WERI-Rb-1 (cell line): ENCODE results near the gene MICAL3.

Experiments used
- DNase-seq: peaks from one replicate; pipeline ENCODE4 v3.0.0-alpha.2; 2020
- H3K27ac ChIP-seq: fragments of 250-450 bp; sonication (Bioruptor Pico); 2 replicates; pipeline ENCODE4 v1.5.1; 2020; ENCODE audit warnings: mild to moderate bottlenecking, moderate library complexity
- H3K27me3 ChIP-seq: fragments of 250-450 bp; sonication (Bioruptor Pico); 2 replicates; pipeline ENCODE4 v1.5.1; 2021; ENCODE audit warnings: mild to moderate bottlenecking, low read depth, moderate library complexity; ENCODE audit not compliant: insufficient read depth, severe bottlenecking
- H3K36me3 ChIP-seq: fragments of 250-450 bp; sonication (Bioruptor Pico); 2 replicates; pipeline ENCODE4 v1.5.1; 2020; ENCODE audit warnings: mild to moderate bottlenecking, moderate library complexity
- H3K4me3 ChIP-seq: 2 replicates; pipeline ENCODE4 v1.5.1; 2011; ENCODE audit warnings: low read depth, mild to moderate bottlenecking, control low read depth, low read length
- H3K9me3 ChIP-seq: fragments of 250-450 bp; sonication (Bioruptor Pico); 2 replicates; pipeline ENCODE4 v1.5.1; 2021; ENCODE audit warnings: mild to moderate bottlenecking, moderate library complexity; ENCODE audit not compliant: severe bottlenecking
- CTCF ChIP-seq: IDR thresholded peaks from 2 replicates; pipeline ENCODE4 v1.5.1; 2011; ENCODE audit warnings: low read depth, mild to moderate bottlenecking, control low read depth, inconsistent platforms, low read length

The MICAL3 gene

GRCh38 chr22:17971711-17972110 is 52.6 kb downstream of the MICAL3 start:
- no peaks in the 10 kb centered on the region for H3K27me3 ChIP-seq
- H3K27ac ChIP-seq, result no peak overlapping the region
- H3K4me3 ChIP-seq, result no peak overlapping the region
- H3K36me3 ChIP-seq, result no peaks in the 10 kb centered on the region; the same call in 1 of the 2 replicates
- no peak for DNase-seq
- H3K9me3 ChIP-seq, result no peaks in the 10 kb centered on the region
- TF ChIP-seq CTCF, result no peak

- peak; percentile 79 for DNase-seq
- TF ChIP-seq CTCF, result no peak
- Histone ChIP-seq H3K4me3 (peak overlapping the region; percentile 6), H3K27me3 (no peaks in the 10 kb centered on the region), H3K9me3 (no peaks in the 10 kb centered on the region), H3K27ac (peak overlapping the region; percentile 66), H3K36me3 (no peaks in the 10 kb centered on the region; the same call in 1 of the 2 replicates)
These were observed 54.1 kb downstream of the MICAL3 start for GRCh38 chr22:17970201-17970708.

- Histone ChIP-seq H3K9me3 (no peaks in the 10 kb centered on the region), H3K27me3 (no peaks in the 10 kb centered on the region), H3K4me3 (peak overlapping the region; percentile 6), H3K36me3 (no peaks in the 10 kb centered on the region; the same call in 1 of the 2 replicates), H3K27ac (peak overlapping the region; percentile 66)
- peak; percentile 60 for DNase-seq
- no peak for TF ChIP-seq CTCF
These were observed 54.7 kb downstream of the MICAL3 start for GRCh38 chr22:17969701-17970113.

- no peaks in the 10 kb centered on the region for H3K27me3 ChIP-seq
- no peak for TF ChIP-seq CTCF
- no peaks in the 10 kb centered on the region for H3K9me3 ChIP-seq
- H3K4me3 ChIP-seq, result no peak overlapping the region
- no peaks in the 10 kb centered on the region for H3K36me3 ChIP-seq
- DNase-seq, result no peak
- H3K27ac ChIP-seq, result no peak overlapping the region
These were observed 56.2 kb downstream of the MICAL3 start for GRCh38 chr22:17968126-17968525.

- DNase-seq, result no peak
- Histone ChIP-seq H3K27me3 (no peaks in the 10 kb centered on the region), H3K4me3 (no peak overlapping the region), H3K27ac (no peak overlapping the region), H3K36me3 (no peaks in the 10 kb centered on the region), H3K9me3 (no peaks in the 10 kb centered on the region)
- no peak for TF ChIP-seq CTCF
These were observed 58.0 kb downstream of the MICAL3 start for GRCh38 chr22:17966403-17966717.
